ENCODE measurements around the gene MBD4.
"Not testable (repeated sequence)": the region's sequence is repeated elsewhere in the genome, so short reads cannot be mapped to it uniquely, and the experiment has no call there.

Gene MBD4

GRCh38 chr3:129439817-129440617 is at the start of gene MBD4, which contains the start of gene IFT122:
MBD4 (minus strand) TSS chr3:129439948; CDS start chr3:129439833, 115 bp downstream.
IFT122 (plus strand) TSS chr3:129440224; CDS start chr3:129440331, 107 bp downstream.
- DNase-seq (ENCODE audit: low read depth in 2 of 2) = peak; percentile 99

GRCh38 chr3:129489258-129489657 is 49.5 kb upstream of the MBD4 start:
- not testable (repeated sequence) for DNase-seq (ENCODE audit: low read depth in 2 of 2)

DNA sequence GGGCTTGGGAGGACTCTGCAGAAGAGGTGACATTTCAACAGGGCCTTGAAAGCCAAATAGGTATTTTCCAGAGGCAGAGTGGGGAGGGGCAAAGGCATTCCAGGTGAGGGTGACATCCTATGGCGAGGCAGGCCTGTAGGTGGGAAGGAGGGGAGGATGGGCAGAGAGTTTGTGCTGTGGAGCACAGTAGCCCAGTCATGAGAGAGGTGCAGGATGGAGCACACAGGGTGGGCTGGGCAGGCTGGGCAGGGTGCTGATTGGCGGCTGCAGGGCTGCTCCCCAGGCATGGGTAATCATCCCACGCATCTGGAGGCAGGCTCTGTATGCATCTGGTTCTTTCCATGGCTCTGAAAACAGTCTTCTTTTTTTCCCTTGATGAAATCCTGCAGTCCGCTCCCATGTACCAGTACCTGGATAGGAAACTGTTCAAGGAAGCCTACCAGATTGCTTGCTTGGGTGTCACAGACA is 48.2 kb upstream of the MBD4 start:
- not testable (repeated sequence) for DNase-seq (ENCODE audit: low read depth in 2 of 2)

- DNase-seq (ENCODE audit: low read depth in 2 of 2) = no peak
Measured at GRCh38 chr3:129487183-129487867, 47.6 kb upstream of the MBD4 start.

GRCh38 chr3:129486664-129487035 is 46.9 kb upstream of the MBD4 start:
- no peak for DNase-seq (ENCODE audit: low read depth in 2 of 2)

DNA sequence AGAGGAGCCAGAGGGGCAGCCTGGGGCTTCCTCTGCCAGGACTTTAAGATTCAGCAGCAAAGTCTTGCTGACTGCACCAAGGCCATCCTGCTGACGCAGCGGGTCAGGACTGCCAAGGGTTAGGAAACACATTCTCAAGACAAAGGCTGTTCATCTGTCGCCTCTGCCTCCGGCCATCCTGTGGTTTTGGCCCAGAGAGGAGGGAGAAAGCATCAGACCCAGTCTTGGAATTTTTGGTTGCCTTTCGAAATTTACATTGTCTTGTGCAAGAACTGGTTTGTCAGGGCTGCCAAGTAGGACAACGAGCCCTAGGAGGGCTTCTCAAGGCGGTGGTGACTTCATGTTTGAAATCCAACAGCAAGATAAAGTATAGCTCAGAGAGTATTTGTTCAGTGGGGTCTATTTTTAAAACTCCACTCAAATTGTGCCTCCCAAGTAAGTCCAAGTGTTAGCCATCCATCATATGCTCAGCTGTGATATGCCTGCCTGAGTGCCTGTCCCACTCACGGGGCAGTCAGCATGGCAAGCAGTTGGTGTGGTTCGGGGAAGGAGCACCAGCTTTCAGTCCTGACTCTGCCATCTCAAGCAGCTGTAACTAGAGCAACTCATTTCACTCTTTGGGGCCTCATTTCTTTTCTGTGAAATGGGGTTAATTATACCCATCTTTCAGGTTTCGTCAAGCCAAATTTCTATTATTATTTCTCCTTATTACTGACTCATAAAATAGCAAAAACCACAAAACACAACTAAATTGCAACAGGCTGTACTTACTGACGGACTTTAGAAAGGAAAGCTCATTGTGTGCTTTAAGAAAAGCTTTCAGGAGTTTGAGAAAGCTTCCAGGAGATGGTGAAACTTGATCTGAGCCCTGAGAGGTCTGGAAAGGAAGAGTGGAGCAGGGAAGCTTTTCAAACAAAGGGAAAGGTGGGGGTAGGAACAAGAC is 46.2 kb upstream of the MBD4 start:
- DNase-seq (ENCODE audit: low read depth in 2 of 2) = peak; percentile 63 to 70

- DNase-seq (ENCODE audit: low read depth in 2 of 2) = not testable (repeated sequence)
Measured at GRCh38 chr3:129485146-129485545, 45.4 kb upstream of the MBD4 start.

GRCh38 chr3:129483870-129484269 is 44.1 kb upstream of the MBD4 start:
- no peak for DNase-seq (ENCODE audit: low read depth in 2 of 2)

DNA sequence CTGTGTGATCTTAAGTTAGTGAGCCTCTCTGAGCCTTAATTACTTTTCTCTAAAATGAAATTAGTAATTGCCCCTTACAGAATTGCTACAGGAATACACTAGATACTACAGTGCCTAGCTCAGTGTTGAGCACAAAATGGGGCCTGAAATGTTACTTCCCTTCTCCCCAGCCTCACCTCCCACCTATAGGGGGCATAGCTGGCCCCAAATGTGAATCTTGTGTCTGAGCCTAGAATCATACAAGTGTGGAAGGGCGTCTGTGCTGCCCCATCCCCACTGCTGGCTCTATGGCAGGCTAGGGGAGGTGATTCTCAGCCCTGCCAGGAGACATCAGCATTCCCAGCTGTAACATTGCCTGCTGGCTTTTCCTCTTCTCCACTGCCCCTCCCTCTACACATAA is 43.0 kb upstream of the MBD4 start:
- DNase-seq (ENCODE audit: low read depth in 2 of 2) = no peak

DNA sequence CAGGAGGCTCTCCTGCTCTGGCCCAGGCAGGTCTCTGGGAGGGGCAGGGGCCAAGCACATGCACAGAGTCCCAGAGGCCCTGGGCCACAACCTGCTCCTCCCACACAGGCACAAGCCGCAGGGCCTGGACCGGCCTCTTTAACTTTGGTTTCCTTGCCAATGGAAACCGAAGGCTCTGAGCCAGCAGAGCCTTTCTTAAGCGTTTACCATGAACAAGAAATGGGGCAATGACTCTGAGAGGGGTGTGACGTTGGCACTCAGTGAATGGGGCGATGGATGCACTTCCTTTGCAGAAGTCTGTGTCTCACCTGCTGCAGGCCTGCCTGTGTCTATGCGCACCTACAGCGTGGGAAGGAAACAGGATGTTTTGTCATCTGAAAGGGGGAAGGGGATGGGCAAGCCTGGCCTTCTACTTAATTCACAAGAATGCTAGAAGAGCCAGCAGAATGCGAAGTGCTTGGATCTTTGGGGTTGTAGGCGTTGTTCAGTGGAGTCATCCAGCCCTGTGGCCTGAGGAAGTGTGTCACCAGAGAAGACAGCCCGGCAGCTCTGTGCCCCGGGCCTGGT is 42.1 kb upstream of the MBD4 start:
- no peak for DNase-seq (ENCODE audit: low read depth in 2 of 2)

GRCh38 chr3:129481225-129481765 is 41.5 kb upstream of the MBD4 start:
- DNase-seq (ENCODE audit: low read depth in 2 of 2) = not testable (repeated sequence)

DNA sequence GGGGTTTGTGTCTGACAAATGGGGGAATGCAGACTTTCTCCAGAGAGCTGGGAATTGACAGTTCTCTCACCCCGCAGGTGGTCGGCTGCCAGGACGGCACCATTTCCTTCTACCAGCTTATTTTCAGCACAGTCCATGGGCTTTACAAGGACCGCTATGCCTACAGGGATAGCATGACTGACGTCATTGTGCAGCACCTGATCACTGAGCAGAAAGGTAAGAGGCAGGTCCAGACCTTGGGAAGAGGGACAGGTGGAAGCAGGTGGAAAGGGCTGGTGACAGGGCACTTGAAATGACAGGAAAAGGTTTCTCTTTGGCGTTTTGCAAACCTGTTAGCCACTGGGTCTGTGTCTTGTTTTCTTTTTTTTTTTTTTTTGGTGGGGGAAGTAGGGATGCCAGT is 36.8 kb upstream of the MBD4 start:
- no peak for DNase-seq (ENCODE audit: low read depth in 2 of 2)

DNA sequence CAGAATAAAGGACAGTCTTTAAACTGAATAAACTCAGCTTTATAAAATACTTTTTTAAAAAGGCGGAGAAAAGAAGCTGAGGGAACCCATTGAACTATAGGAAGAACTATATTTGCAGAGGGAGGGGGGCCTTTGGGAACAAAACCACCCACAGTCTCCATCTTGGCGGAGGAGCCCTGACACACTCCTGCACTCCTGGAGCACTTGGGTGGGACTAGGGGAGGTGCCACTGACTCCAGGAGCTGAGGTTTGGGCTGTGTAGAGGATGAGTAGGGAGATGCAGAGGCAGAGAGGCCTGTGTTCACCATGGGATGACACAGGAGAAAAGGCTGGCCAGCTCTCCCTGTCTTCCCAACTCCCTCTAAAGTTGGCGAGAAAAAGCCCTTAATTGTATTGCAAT is 36.1 kb upstream of the MBD4 start:
- DNase-seq (ENCODE audit: low read depth in 2 of 2) = no peak

DNA sequence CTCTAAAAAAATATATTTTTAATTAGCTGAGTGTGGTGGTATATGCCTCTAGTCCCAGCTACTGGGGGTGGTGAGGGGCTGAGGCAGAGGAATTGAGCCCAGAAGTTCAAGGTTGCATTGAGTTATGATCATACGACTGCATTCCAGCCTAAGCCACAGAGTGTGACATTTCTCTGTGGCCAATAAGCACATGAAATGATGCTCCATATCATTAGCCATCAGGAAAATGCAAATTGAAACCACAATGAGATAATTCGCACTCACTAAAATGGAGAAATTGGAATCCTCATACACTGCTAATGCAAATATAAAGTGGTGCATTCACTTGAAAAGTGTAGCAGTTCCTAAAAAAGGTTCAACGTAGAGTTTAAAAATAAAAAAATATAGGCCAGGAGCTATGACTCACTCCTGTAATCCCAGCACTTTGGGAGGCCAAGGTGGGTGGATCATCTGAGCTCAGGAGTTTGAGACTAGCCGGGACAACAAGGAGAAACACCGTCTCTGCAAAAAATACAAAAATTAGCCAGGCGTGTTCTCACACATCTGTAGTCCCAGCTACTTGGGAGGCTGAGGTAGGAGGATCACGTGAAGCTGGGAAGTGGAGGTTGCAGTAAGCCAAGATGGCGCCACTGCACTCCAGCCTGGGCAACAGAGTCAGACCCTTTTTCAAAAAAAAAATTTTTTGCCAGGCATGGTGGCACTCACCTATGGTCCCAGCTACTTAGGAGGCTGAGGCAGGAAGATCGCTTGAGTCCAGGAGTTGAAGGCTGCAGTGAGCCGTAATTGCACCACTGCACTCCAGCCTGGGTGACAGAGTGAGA is 35.4 kb upstream of the MBD4 start:
- no peak for DNase-seq (ENCODE audit: low read depth in 2 of 2)

GRCh38 chr3:129473769-129474152 is 34.0 kb upstream of the MBD4 start:
- DNase-seq (ENCODE audit: low read depth in 2 of 2) = no peak

- no peak for DNase-seq (ENCODE audit: low read depth in 2 of 2)
Measured at GRCh38 chr3:129473067-129473768, 33.5 kb upstream of the MBD4 start.

GRCh38 chr3:129470861-129471260 is 31.1 kb upstream of the MBD4 start:
- DNase-seq (ENCODE audit: low read depth in 2 of 2) = no peak

- DNase-seq (ENCODE audit: low read depth in 2 of 2) = no peak
Measured at GRCh38 chr3:129469026-129469425, 29.3 kb upstream of the MBD4 start.

DNA sequence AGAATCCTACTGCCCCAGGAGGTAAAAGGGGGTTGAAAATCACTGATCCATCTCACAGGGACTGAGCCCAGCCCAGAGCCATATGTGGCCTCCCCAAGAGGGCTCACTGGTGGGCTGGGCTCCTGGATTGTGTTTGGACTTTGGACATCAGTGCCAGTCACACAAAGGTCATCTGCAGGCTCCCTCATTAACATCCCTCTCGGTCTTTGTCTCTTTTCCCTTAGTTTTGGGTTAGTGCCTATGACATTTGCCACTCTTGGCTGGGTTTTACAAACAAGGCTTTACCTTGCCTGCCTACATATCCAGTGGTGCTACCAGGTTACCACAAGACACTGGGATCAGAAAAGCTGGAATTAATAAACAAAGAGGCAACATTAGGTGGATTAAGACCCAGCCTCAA is 28.2 kb upstream of the MBD4 start:
- no peak for DNase-seq (ENCODE audit: low read depth in 2 of 2)

DNA sequence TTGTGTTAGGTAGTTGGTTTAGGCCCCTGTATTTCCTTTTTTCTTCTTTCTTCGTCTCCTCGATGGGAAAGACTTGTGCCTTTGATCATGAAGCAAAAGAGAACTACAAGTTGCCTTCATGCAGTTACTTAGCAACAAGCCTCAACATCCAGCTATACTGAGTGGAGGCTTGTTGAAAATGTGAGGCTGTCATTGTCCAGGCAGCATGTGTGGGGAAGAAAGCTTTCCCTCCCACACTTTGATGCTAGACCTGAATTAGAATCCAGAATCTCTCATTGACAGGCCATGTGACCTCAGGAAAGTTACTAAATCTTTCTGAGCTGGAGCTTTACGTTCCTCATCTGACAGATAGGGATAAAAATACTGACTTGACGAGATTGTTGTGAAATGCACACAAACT is 24.0 kb upstream of the MBD4 start:
- DNase-seq (ENCODE audit: low read depth in 2 of 2) = no peak

All from fibroblast of skin of left quadriceps (primary cell).